DMS 273 (cell line): Measurements from ENCODE around the gene CYB5D1.
A peak's percentile ranks its signal among the peaks of the same experiment; 100 is the strongest.

Experiments
- DNase-seq: peaks from one replicate; lab custom pipeline; 2025; ENCODE audit not compliant: unreplicated experiment; lab: John Stamatoyannopoulos, UW

The CYB5D1 gene

DNA sequence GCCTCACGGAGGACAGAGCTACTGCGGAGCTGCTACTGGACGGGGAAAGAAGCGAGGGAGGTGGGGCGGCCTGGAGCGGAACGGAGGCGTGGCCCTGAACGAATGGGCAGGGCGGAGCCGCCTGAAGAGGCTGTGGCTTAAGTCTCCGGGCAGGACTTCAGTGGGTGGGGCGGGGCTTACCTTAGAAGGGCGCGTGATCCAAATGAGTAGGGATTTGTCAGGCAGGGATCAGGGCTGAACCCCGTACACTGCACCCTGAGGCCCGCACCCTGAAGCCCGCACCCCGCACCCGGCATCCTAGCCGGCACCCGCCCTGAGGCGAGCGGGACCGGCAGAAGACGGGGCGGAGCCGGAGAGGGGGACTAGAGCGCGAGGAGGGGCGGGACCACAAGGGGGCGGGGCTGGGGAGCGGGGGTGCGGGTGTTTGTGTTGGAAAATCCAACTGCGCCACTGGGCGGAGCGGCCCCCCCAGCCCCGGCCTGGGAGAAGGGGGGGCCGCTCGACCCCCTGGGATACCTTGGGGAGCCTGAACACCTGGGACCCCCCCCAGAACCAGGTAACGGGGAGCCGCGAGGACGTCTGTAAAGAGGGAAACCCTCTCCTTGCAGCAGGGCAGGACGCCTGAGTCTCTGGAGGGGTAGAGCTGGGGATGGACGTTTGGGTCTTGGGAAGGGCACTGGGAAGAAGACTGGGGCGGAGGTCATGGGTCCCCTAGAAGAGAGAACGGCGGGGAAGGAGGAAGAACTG, 23.8 kb upstream of the CYB5D1 start, which contains the start of gene KDM6B:
TSS of gene KDM6B (plus strand) at position 423 of the 747 bp plus-strand sequence. CDS start 11,338 bp downstream, outside the sequence.
- DNase-seq, result peak; percentile 91

DNA sequence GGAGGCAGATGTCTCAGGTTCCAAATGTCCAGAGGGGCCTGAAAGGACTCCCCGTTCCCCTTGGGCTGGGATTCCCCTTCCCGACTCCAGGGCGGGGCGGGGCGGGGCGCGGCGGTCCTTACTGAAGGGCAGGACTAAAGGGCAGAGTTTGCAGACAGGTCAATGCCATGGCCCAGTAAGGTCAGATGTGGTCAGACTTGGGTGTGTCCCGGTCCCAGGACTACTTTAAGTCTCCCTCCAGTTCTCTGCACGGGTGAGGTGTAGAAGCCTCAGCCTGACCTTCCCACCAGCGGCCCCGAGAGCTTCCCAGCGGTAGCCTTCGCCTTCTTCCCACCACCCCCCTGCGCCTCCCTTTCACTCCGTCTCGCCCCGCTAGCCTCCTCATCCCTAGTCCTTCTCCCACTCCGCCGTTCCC, 23.3 kb upstream of the CYB5D1 start:
- DNase-seq, result no peak

DNA sequence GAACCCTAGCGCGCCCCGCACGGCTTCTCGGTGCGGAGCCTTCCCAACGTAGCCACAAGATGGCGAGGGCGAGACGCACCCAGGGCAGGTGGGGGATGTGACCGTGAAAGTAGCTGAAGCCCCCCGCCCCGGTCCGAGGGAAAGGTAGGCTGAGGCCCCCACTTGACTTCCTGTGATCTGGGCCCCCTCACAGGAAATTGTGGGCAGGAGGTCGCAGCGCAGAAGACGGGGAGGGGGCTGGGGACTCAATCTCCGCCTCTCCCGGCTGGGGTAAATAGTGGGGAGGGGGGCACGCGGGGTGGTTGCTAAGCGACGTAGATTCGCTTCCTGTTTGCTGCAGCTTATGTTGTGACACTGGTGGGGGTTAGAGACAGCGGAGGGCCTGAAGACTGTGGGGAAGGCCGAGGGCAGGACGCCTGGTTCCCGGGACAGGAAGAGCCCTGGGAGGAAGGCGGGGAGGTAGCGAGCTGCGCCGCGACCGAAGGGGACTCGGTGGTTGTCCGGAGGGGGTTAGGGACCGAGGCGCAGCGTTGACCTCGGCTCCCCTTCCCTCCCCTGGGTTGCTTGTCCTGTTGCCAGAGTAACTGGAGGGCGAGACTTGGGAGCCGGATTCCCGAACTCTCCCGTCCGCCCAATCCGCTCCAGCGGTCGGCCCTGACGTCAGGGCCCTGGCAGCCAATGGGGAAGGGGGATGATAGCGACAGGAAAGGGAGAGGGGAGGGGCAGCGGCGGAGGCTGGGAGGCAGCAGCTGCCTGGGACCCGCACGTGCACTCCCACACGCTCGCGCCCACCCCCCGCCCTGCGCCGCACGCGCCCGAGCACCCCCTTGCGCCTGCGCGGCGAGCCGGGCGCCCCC, 22.6 kb upstream of the CYB5D1 start:
- DNase-seq, result peak; percentile 98

- DNase-seq, result peak; percentile 97
Measured at GRCh38 chr17:7835814-7836595, 21.8 kb upstream of the CYB5D1 start.

GRCh38 chr17:7836596-7837407, 21.0 kb upstream of the CYB5D1 start:
- DNase-seq, result peak; percentile 98

- DNase-seq, result peak; percentile 48
Measured at GRCh38 chr17:7837408-7838088, 20.3 kb upstream of the CYB5D1 start.

DNA sequence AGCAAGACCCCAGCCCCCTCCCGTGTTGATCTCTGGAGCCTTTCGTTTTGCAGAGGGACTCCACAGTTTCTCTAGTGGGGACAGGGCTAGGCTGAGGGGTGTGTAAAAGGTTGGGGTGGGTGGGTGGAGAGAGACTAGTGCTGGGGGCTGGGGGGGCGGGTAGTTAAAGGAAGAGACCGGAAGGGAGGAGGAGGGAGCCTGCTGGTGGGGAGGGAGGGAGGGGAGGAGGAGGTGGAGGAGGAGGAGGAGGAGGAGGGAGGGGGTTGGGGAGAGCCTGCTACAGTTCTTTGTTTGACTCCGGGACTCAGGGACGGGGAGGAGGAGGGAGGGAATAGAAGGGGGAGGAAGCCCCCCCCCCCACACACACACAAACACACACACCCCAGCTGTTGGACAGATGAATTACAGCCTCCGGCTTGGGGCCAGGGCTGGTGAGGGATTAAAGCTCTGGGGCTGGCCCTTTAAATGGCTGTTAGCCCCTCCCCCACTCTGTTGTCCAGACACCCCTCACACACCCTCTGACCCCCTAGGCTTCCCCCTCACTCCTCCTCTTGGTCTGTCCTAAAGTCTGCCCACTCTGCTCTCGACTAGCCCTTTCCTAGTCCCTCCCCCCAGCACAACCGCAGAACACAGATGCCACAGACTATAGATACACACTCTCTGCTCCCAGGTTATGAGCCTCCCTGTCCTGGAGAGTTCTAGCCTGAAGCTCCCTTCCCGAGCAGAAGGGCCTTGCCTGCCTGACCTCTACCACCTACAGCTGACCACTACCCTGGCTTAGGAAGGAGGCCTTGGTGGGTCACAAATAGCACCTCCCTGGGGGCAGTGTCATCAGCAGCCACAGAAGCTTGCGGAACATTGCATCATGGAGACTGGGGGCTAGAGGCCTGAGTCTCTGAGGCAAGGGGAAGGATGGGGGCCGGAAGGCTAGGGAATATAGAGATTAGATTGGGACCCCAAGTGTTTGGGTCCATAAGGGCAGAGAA, 19.4 kb upstream of the CYB5D1 start:
- peak; percentile 75 for DNase-seq

- DNase-seq, result peak; percentile 21
Measured at GRCh38 chr17:7839190-7839875, 18.5 kb upstream of the CYB5D1 start.

DNA sequence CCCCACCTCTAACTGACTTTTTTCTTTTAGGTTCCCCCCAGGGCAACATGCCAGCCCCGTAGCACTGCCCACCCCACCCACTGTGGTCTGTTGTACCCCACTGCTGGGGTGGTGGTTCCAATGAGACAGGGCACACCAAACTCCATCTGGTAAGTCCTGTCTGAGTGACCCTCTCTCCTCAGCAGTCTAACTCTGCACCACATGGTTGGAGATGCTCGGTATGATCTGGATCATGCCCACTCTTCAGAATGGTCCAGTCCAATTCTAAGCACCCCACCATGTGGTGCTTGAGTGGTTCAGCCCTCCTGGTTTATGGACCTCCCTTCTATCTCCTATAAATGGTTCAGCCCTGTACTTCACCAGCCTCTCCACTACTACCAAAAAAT, 17.9 kb upstream of the CYB5D1 start:
- DNase-seq, result peak; percentile 72

GRCh38 chr17:7840441-7840840, 17.4 kb upstream of the CYB5D1 start:
- DNase-seq, result no peak

DNA sequence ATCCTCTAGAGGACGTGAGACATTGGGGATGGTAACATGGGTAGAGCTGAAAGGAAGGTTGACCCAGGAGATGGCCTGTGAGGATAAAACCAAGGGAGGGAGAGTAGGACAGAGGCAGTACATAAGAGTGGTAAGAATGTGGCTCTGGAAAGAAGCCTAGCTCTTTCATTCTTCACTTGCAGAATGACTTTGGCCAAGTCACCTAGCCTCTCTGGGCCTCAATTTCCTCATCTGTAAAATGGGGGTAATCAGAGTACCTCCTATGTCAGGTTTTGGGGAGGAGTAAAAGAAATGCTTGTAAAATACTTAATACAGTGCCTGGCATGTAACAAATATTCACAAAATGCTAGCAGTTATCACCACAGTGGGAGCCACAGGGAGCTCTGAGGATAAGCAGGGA, 16.9 kb upstream of the CYB5D1 start:
- no peak for DNase-seq

DNA sequence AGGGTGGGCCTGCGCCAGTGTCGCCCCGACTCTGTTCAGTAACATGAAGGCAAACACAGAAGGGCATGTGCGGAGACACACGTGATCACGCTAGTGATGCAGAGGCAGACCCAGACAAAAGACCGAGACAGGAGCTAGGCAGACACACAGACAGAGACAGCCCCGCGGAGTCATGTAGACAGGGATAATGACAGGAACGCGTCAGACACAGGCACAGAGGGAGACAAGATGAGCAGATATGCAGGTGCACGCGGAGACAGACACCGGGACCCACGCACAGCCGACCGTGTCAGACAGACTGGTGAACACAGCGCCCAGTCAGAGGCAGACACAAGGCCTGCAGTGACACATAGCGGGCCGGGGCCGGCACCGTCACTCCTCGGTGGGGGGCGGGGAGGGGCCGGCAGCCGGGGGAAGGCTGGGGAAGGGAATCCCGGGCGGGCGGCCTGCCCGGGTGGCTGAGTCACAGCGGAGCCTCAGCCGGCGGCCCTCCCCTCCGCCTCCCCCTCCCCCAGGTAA, 16.3 kb upstream of the CYB5D1 start:
- peak; percentile 87 for DNase-seq

DNA sequence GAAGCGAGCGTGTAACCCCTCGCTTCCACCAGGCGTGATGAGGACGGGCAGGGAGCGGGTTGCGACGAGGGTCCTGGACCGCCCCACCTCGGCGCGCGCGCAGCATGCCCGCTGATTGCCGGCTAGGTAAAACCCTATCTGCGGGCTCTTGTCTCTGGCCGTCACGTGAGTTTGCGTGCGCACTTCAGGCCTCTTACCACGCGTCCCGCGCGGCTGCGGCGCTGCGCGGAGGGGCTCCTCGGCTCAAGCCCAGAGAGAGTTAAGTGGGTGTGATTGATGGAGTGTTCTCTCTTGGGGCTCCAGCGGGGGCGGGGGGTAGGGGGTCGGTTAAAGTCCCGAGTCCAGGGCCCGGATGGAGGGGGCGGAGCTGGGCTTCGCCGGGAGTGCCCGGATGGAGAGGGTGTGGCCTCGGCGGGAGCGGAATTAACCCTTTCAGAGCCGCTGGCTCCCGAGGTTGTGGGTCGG, 15.9 kb upstream of the CYB5D1 start:
- DNase-seq, result peak; percentile 93

DNA sequence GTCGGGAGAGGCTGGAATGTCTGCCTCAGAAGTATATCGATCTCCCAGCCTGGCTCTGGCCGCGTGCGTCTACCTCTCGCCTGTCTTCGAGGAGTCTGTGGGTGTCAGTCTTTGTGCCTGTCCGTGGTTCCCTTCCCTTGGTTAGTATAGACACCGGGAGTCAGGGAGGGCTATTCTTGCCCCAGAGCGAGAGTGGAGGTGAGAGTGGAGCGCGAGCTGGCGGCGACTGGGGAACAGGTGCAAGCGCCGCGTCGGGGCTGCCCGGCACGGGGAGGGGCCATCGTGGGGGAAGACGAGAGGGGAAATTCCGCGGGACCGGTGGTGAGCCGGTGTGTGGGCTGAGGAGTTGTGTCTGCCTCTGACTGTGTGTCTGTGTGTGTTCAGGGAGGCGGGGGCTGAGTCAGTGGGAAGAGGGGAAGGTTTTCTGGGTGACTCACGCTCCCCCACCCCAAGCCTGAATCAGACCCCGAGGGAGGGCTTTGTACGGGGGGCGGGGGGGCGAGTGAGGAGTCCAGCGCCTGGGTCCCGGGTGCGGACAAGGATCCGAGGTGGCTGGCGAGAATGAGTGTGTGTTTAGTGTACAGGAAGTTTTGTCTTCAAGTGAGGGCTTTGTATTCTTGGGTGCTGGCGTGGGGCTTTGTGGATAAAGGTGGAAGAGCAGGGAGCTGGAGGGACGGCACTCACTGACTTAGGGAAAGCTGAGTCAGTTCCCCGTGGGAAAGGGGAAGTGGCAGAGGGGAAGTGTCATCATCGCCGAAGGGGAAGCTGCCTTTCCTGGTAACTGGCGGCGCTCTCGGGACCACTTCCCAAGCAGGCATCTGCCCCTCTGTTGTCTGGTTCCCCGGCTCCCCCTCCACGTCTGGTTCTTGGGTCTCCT, 15.2 kb upstream of the CYB5D1 start:
- DNase-seq, result peak; percentile 77

GRCh38 chr17:7843257-7843535, 14.6 kb upstream of the CYB5D1 start:
- no peak for DNase-seq

GRCh38 chr17:7843536-7844291, 14.1 kb upstream of the CYB5D1 start:
- DNase-seq, result peak; percentile 91
